T-helper 2 cell treated with Interferon-gamma antibody and Interleukin-4, amounts not matched to agents 100 ng/mL and 5 ng/mL, for 36 hours (primary cell): ENCODE results near the gene AQP7. TPM values are rescaled to one million over a fixed set of nuclear protein-coding genes. Genes with fewer than 3 reads are reported as not detected.

ENCODE experiments used
- total RNA-seq: library from RNA; stranded (reverse); gene quantifications from 2 replicates; pipeline ENCODE4 v1.2.3, GENCODE V29; 2022

AQP7 gene
- total RNA-seq, 1 donor from 2014 or later, result 0.48 TPM

Other genes starting within 250 kb of the AQP7 start
- 41.8 and 42.9 TPM in 2 replicates for gene B4GALT1, start 235.2 kb downstream of the AQP7 start, total RNA-seq
- gene SPINK4, start 162.4 kb downstream of the AQP7 start, total RNA-seq, result not detected in 2 replicates
- 69.3 and 70.4 TPM in 2 replicates for gene BAG1, start 137.9 kb downstream of the AQP7 start, total RNA-seq
- 48.4 and 51.5 TPM in 2 replicates for gene CHMP5, start 137.5 kb downstream of the AQP7 start, total RNA-seq
- 44.0 and 45.4 TPM in 2 replicates for gene NFX1, start 112.1 kb downstream of the AQP7 start, total RNA-seq
- gene AQP3, start 45.0 kb upstream of the AQP7 start, total RNA-seq, result 109 and 113 TPM in 2 replicates
- gene NOL6, start 71.4 kb upstream of the AQP7 start, total RNA-seq, result 47.9 and 52.7 TPM in 2 replicates
- gene ANKRD18B, start 121.7 kb upstream of the AQP7 start, total RNA-seq, result 1.1 and 1.9 TPM in 2 replicates